Dendritic cell treated with granulocyte-macrophage colony-stimulating factor and Interleukin-4, amounts not matched to agents 40 ng/mL and 50 ng/mL, for 4 days (primary cell): Measurements from ENCODE around the gene CACNB1.

ENCODE experiments used
- H3K27ac Mint-ChIP-seq: one replicate; pipeline ENCODE4 v1.8.0; 2022; ENCODE audit warnings: mild to moderate bottlenecking, mixed read lengths
- H3K27me3 Mint-ChIP-seq: one replicate; pipeline ENCODE4 v1.8.0; 2022; ENCODE audit warnings: mild to moderate bottlenecking, mixed read lengths
- H3K36me3 Mint-ChIP-seq: one replicate; pipeline ENCODE4 v1.8.0; 2022; ENCODE audit warnings: low read depth, mixed read lengths
- H3K4me1 Mint-ChIP-seq: one replicate; pipeline ENCODE4 v1.8.0; 2022; ENCODE audit warnings: low read depth, mixed read lengths
- H3K4me3 Mint-ChIP-seq: one replicate; pipeline ENCODE4 v1.8.0; 2022; ENCODE audit warnings: mild to moderate bottlenecking, moderate library complexity, mixed read lengths
- H3K9me3 Mint-ChIP-seq: one replicate; pipeline ENCODE4 v1.8.0; 2022; ENCODE audit warnings: mixed read lengths
- intact Hi-C: fragments of 100-400 bp; cut with micrococcal nuclease; formaldehyde crosslinking; loops from one replicate; pipeline ENCODE4 v1.15.0; 2022

CACNB1 gene

DNA sequence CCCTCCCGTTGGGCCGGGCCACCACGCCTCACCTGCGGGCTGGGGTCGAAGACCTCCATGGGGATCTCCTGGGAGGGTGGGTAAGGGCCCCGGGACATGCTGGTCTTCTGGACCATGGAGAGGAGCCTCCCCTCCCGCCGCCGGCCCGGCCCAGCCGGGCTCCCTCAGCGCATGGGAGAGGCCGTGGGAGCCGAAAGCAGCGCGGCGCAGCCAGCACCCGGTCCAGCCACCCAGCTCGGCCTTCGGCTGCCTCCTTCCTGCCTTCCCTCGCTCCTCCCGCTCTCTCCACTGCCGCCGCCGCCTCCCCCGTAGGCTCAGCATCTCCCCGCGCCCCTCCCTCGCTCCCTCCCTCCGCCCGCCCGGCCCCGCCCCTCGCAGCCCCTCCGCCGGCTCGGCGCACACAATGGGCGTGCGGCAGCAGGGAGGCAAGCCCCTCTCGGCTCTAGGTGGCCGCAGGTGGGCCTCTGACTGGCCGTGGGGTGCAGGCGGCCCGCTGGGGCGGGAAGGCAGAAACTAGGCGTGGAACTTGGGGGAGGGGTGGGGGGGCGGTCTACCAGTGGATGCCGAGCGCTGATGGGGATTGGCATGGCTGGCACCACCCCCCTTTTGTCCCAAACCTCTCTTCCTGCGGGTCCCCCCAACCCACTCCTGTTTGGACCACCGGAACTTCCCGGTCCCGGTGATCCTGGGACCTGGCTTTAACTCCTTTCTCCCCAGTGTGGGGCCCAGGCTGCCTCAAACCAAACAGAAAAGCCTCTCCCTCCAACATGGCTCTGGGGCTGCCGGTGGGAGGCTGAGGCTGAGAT is at the start of gene CACNB1:
TSS of gene CACNB1 (minus strand) at position 290 of the 806 bp plus-strand sequence. CDS start at position 116, 174 bp downstream.
- H3K27ac Mint-ChIP-seq, result peak within 1 kb of the TSS; percentile 93
- H3K4me3 Mint-ChIP-seq, result peak within 1 kb of the TSS; percentile 79
- intact Hi-C loops, result no loop called here
- H3K36me3 Mint-ChIP-seq, result peaks cover 43% of the 10 kb centered on the region
- H3K27me3 Mint-ChIP-seq, result peaks cover 2% of the 10 kb centered on the region
- no peaks in the 10 kb centered on the region for H3K9me3 Mint-ChIP-seq
- peaks cover 38% of the 10 kb centered on the region for H3K4me1 Mint-ChIP-seq

DNA sequence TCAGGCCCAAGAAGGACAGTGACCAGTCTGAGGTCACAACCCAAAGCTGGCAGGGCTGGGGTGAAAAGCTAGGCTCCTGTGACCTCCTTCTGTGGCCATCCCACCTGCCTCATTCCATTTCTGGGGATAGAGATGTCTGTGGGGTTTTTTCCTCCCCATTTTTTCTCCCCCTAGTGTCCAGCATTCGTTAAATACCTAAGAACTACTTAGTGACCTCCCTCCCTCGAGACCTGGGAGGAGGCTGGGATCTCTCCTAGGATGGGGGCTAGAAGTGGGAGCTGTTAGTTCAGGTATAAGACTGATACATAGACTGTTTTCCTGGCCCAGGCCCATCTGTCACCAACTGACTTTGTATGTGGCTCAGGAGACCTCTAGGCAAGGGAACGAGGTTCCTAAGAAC is 48.8 kb upstream of the CACNB1 start:
- no peak overlapping the region for H3K4me3 Mint-ChIP-seq
- peaks cover 13% of the 10 kb centered on the region for H3K4me1 Mint-ChIP-seq
- H3K9me3 Mint-ChIP-seq, result no peaks in the 10 kb centered on the region
- H3K36me3 Mint-ChIP-seq, result peaks cover 14% of the 10 kb centered on the region
- peaks cover 18% of the 10 kb centered on the region for H3K27me3 Mint-ChIP-seq
- intact Hi-C loops, result no loop called here
- no peak overlapping the region for H3K27ac Mint-ChIP-seq

DNA sequence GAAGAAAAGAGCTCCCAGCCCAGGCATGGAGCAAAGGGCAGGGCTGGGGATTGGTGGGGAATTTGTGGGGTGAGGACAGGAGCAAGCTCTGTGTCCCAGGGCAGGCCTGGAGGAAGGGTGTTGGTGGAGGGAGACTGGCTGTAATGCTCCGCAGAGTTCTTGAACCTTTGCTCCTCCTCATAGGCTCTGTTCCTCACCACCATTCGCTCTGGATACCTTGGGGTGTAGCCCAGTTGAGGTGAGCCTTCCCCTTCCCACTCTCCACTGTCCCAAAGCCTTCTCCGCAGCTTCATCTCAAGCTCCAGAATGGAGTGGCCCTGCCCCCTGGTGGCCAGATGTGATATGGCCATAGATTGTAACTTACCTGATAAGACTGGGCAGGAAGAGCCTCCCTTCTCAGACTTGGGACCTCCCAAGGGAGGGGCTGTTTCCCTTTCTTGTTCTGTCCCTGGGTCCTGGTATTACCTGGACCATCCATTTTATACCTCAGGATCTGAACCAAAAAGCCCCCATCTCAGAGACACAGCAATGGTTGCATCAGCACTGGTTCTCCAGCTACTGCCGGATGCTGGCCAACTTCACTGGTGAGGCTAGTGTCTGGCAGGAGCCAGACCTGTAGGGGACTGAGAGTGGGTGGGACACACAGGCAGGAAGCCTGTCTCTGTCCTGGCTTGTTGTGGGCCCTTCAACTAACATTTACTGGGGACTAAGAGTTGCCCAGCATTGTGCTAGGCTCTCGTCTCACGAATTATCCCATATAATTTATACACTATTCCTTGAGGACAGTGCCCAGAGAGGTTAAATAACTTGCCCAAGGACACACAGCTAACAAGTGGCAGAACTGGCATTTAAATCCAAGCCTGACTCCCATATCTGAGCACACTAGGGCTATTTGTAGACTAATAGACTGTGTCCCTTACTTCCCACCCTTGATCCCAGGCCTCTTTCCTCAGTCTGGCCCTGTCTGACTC is 47.4 kb upstream of the CACNB1 start:
- intact Hi-C loops, result loop anchor here (2.0 to 5.0 kb wide), 3 partner anchors 38 to 262 kb away; no protein-coding TSS in a partner anchor
- peaks cover 13% of the 10 kb centered on the region for H3K4me1 Mint-ChIP-seq
- H3K27ac Mint-ChIP-seq, result no peak overlapping the region
- H3K27me3 Mint-ChIP-seq, result peaks cover 20% of the 10 kb centered on the region
- no peaks in the 10 kb centered on the region for H3K9me3 Mint-ChIP-seq
- peaks cover 11% of the 10 kb centered on the region for H3K36me3 Mint-ChIP-seq
- H3K4me3 Mint-ChIP-seq, result no peak overlapping the region

DNA sequence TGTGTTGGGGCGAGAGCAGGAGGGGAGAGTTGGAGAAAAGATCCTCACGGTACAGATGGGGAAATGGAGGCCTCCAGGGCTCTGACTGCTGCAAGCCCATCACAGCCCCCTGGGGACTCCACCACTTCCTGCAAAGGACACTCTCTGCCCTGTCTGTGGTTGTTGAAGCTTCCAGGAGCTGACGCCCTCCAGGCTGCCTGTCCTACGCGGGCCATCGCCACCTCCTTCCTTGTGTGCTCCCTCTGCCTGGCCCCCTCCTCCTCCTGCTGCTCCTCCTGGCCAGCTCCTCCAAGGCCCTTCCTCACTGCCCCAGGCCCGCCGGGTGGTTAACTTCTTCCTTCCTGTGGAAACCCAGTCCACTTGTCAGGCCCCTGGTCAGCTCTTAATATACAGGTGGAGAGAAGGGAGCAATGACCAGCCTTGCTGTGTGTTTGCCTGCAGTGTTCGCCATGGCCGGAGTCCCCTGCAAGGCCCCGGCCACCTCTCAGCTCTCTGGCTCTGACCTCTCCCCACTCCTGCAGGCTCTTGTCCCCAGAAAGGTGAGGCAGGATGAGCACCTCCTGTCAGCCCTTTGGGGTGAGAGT is 46.6 kb upstream of the CACNB1 start:
- H3K4me3 Mint-ChIP-seq, result no peak overlapping the region
- peaks cover 27% of the 10 kb centered on the region for H3K27me3 Mint-ChIP-seq
- H3K4me1 Mint-ChIP-seq, result peaks cover 13% of the 10 kb centered on the region
- H3K9me3 Mint-ChIP-seq, result no peaks in the 10 kb centered on the region
- intact Hi-C loops, result loop anchor here (2.0 to 5.0 kb wide), 3 partner anchors 37 to 261 kb away; no protein-coding TSS in a partner anchor
- no peak overlapping the region for H3K27ac Mint-ChIP-seq
- H3K36me3 Mint-ChIP-seq, result peaks cover 9% of the 10 kb centered on the region

DNA sequence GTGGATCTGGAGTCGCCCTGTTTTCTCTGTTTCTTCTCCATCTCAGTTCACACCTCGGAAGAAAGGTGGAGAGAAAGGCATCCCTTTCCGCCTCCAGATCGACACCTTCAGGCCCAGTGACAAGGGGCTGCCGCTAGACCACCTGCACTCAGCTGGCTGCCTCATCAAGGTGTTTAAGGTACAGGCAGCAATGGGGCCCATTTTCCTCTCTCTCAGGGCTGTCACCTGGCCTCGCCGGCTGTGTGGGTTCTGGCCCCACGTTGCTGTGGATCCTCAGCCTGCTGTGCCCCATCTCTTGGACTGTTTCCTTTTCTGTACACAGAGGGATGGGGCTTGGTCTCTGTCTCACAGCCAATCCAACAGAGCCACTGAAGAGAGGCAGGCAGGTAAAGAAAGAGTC is 45.7 kb upstream of the CACNB1 start:
- peaks cover 36% of the 10 kb centered on the region for H3K27me3 Mint-ChIP-seq
- intact Hi-C loops, result loop anchor here (5.0 kb wide), 1 partner anchor 81 kb away; no protein-coding TSS in a partner anchor
- H3K4me3 Mint-ChIP-seq, result no peak overlapping the region
- H3K36me3 Mint-ChIP-seq, result no peaks in the 10 kb centered on the region
- peaks cover 21% of the 10 kb centered on the region for H3K4me1 Mint-ChIP-seq
- H3K9me3 Mint-ChIP-seq, result no peaks in the 10 kb centered on the region
- no peak overlapping the region for H3K27ac Mint-ChIP-seq

DNA sequence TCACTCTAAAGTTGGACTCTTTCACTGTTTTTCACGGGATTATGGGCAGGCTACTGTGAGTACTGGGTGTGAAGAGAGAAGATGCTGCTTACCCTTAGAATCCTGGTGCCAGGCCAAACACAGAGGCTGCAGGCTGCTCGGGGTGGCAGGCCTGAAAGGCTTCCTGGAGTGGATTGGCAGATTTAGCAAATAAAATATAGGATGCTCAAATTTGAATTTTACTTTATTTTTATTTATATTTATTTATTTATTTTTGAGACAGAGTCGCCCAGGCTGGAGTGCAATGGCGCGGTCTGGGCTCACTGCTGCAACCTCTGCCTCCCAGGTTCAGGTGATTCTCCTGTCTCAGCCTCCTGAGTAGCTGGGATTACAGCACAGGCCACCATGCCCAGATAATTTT is 43.2 kb upstream of the CACNB1 start:
- H3K4me1 Mint-ChIP-seq, result peaks cover 24% of the 10 kb centered on the region
- intact Hi-C loops, result loop anchor here (5.0 kb wide), 1 partner anchor 78 kb away; no protein-coding TSS in a partner anchor
- H3K27me3 Mint-ChIP-seq, result peaks cover 40% of the 10 kb centered on the region
- no peaks in the 10 kb centered on the region for H3K36me3 Mint-ChIP-seq
- no peak overlapping the region for H3K27ac Mint-ChIP-seq
- H3K9me3 Mint-ChIP-seq, result no peaks in the 10 kb centered on the region
- H3K4me3 Mint-ChIP-seq, result no peak overlapping the region

DNA sequence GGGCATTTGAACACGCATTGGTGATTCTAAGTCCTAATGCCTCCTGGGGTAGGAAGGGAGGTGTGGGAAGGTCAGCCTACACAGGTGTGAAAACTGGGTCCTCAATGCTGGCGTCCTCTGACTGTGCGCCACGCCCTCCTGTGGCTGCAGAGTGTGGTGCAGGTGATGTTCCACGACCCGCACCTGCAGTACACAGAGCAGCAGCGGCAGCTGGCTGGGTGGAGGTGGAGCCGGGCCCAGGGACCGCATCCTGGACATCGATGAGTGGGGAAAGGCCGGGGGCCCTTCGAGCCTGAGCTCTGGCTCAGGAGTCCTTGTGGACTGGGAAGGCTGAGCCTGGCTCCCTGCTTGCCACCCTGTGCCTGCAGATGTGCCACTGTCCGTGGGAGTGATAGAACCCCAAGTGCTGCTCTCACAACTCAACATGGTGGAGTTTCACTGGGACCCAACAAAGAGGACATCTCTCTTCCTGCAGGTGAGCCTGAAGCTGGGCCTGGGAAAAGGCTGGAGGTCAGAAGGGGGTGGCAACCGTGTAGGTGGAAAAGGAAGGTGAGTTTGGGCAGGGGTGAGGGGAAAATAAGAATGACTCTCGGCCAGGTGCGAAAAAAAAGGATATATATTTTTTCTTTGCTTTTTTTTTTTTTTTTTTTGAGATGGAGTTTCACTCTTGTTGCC is 42.3 kb upstream of the CACNB1 start:
- intact Hi-C loops, result loop anchor here (5.0 to 10.0 kb wide), 2 partner anchors 77 to 165 kb away; no protein-coding TSS in a partner anchor
- peaks cover 21% of the 10 kb centered on the region for H3K4me1 Mint-ChIP-seq
- H3K36me3 Mint-ChIP-seq, result no peaks in the 10 kb centered on the region
- no peaks in the 10 kb centered on the region for H3K9me3 Mint-ChIP-seq
- no peak overlapping the region for H3K27ac Mint-ChIP-seq
- H3K4me3 Mint-ChIP-seq, result no peak overlapping the region
- H3K27me3 Mint-ChIP-seq, result peaks cover 42% of the 10 kb centered on the region

DNA sequence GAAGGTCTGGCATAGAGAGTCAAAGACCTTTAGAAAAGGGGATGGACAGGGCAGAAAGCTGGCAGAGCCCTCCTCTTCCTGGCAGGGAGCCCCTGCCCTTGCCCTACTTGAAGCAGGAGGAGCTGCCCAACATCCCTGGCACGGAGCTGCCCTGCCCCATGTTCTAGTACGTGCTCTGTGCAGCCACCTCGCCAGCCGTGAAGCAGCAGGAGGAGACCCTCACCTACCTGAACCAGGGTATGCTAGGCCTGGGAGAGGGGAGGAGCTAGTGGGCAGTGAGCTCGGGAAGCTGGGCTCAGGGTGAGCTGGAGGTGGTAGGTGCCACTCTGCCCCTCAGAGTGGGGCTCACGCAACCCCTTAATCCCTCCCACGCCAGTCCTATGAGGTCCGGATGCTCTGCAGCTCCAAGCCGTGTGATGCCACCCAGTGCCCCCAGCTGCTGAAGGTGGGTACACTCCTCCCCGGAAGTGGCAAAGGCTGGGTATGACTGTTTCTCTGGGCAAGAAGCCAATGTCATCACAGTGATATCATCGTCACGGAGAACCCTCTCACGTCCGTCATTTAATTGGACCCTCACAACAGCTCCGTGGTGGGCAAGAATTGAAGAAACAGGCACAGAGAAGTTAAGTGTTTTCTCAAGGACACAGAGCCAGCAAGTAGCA is 41.0 kb upstream of the CACNB1 start:
- Mint-ChIP-seq H3K9me3 (no peaks in the 10 kb centered on the region), H3K27ac (no peak overlapping the region), H3K4me1 (peaks cover 12% of the 10 kb centered on the region), H3K4me3 (no peak overlapping the region), H3K27me3 (peaks cover 30% of the 10 kb centered on the region), H3K36me3 (no peaks in the 10 kb centered on the region)
- intact Hi-C loops, result loop anchor here (10.0 kb wide), 1 partner anchor 164 kb away; no protein-coding TSS in a partner anchor

DNA sequence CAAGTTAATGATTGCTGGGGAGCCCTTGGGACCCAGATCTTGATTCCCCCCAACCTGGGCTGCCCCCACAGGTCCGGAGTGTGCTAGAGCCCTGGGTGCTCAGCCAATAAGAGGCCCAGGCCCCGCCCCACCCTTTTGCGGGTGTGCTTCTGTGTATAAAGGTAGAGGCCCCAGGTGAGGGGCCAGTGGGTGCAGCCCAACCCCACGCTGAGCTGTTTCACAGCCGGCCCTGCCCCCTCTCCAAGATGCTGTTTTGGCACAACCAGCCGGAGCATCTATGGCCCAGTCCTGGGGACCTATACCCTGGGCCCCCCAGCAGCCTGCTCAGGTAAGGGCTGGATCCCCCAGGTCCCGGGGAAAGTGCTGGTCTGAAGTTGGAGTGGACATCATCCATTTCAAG is 40.1 kb upstream of the CACNB1 start:
- Mint-ChIP-seq H3K4me1 (peaks cover 12% of the 10 kb centered on the region), H3K9me3 (no peaks in the 10 kb centered on the region), H3K27me3 (peaks cover 25% of the 10 kb centered on the region), H3K4me3 (no peak overlapping the region), H3K36me3 (no peaks in the 10 kb centered on the region), H3K27ac (no peak overlapping the region)
- intact Hi-C loops, result loop anchor here (10.0 kb wide), 1 partner anchor 163 kb away; no protein-coding TSS in a partner anchor

DNA sequence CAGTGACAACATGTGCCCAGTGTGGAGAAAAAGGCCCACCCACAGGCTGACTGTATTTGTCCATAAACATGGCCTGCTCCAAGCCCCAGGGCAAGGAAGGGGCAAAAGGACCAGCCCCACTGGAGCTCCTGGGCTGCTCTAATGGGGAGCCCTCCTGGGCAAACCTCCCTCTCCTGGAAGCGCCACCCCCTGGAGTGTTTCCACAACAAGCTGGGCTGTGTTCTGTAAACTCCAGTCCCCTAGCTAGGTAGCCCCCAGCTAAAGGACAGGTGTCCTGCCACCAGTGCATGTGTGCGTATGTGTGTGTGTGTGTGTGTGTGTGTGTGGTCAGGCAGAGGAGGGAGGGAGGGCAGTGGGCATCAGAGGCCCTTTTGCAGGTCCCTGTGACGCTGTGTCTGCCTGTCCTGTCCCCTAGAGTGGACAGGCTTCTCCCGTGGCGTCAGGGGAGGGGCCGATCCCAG is 39.5 kb upstream of the CACNB1 start:
- peaks cover 29% of the 10 kb centered on the region for H3K27me3 Mint-ChIP-seq
- no peaks in the 10 kb centered on the region for H3K9me3 Mint-ChIP-seq
- intact Hi-C loops, result loop anchor here (10.0 kb wide), 1 partner anchor 162 kb away; no protein-coding TSS in a partner anchor
- H3K4me1 Mint-ChIP-seq, result peaks cover 16% of the 10 kb centered on the region
- H3K4me3 Mint-ChIP-seq, result no peak overlapping the region
- no peaks in the 10 kb centered on the region for H3K36me3 Mint-ChIP-seq
- H3K27ac Mint-ChIP-seq, result no peak overlapping the region

DNA sequence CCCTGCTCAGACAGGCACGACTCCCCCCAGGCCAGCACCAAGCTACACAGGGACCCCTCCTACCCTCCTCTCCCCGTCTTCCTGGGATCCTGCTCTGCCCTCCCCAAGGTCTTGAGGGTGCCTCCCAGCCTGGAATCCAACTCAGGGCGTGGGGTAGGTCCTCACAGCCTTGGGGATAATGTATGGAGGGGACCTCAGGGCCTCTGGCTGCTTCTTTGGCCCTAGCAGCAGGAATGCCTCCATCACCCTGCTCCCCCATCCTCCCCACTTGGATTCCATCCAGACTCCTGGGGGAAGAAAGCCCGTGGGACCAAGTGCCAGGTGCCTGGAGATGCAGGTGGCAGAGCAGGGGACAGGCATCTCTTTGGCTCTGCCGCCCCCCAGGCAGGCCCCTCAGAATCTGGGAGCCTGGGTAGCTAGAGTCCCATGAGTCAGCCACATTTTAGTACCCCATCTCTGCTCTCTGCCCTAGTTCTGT is 39.0 kb upstream of the CACNB1 start:
- peaks cover 21% of the 10 kb centered on the region for H3K4me1 Mint-ChIP-seq
- intact Hi-C loops, result loop anchor here (10.0 kb wide), 1 partner anchor 162 kb away; no protein-coding TSS in a partner anchor
- no peak overlapping the region for H3K4me3 Mint-ChIP-seq
- no peaks in the 10 kb centered on the region for H3K36me3 Mint-ChIP-seq
- no peaks in the 10 kb centered on the region for H3K9me3 Mint-ChIP-seq
- H3K27ac Mint-ChIP-seq, result no peak overlapping the region
- peaks cover 34% of the 10 kb centered on the region for H3K27me3 Mint-ChIP-seq
